Adrenal gland (tissue), 12 donors: ENCODE data around the gene SMTNL2. TPM values are rescaled to one million over a fixed set of nuclear protein-coding genes. Genes with fewer than 3 reads are reported as not detected.
"Not testable (repeated sequence)": the region's sequence is repeated elsewhere in the genome, so short reads cannot be mapped to it uniquely, and the experiment has no call there.

Experiments used
- DNase-seq, 7 donors: peaks; one replicate each; pipeline ENCODE4 v3.0.0-alpha.2; 2019 to 2020
- H3K27ac ChIP-seq, 5 donors: fragments of 200-600 bp; sonication (generic) in 4 of 5; 1 replicate in 3 of 5; 2 replicates in 2 of 5; pipeline versions ENCODE4 v1.5.1 to v1.8.0; 2016 to 2020; ENCODE audit warnings: mild to moderate bottlenecking in 1 of 5
- H3K27me3 ChIP-seq: fragments of 200-600 bp; 2 replicates; pipeline ENCODE4 v1.8.0; 2021
- H3K36me3 ChIP-seq, 2 donors: fragments of 200-600 bp; replicated peaks in 1 of 2; 1 replicate in 1 of 2; 2 replicates in 1 of 2; pipeline versions ENCODE4 v1.5.1 to v1.8.0; 2018 to 2022
- H3K4me1 ChIP-seq, 2 donors: fragments of 200-600 bp; replicated peaks in 1 of 2; 1 replicate in 1 of 2; 2 replicates in 1 of 2; pipeline versions ENCODE4 v1.5.1 to v1.8.0; 2018 to 2021
- H3K4me3 ChIP-seq, 4 donors: fragments of 200-600 bp; sonication (generic) in 3 of 4; one replicate each; pipeline ENCODE4 v1.5.1; 2016 to 2018
- H3K9me3 ChIP-seq, 3 donors: fragments of 200-600 bp; sonication (generic) in 1 of 3; replicated peaks in 1 of 3; 1 replicate in 2 of 3; 2 replicates in 1 of 3; pipeline versions ENCODE4 v1.5.1 to v1.8.0; 2016 to 2021
- POLR2A ChIP-seq, 2 donors: fragments of 450-650 bp; IDR thresholded peaks; one replicate each; pipeline ENCODE4 v1.6.1; 2017; ENCODE audit warnings: antibody characterized with exemption in 2 of 2, mild to moderate bottlenecking in 2 of 2, moderate library complexity in 1 of 2
- whole genome bisulfite sequencing, 4 donors: extraction: QIAGEN DNeasy Blood & Tissue Kit in 2 of 4; methylation state at CpG; one replicate each; pipeline versions ENCODE4 v1.1.5 to v1.1.7; 2013 to 2017; 5-methylcytosine and 5-hydroxymethylcytosine counted together
- intact Hi-C, 2 donors: fragments of 100-400 bp; cut with DNase I; formaldehyde crosslinking; loops; one replicate each; pipeline versions ENCODE4 v1.14.1 to v1.15.0; 2022 to 2023
- polyA plus RNA-seq, 3 donors: library from polyadenylated mRNA; stranded (reverse); fragments of 200-250 nt in 2 of 3; fragments of 350-450 nt in 1 of 3; fragmentation: Illumina TruSeq in 1 of 3; extraction: RNeasy Lipid Tissue Mini Kit (QIAGEN cat#74804) in 1 of 3; gene quantifications; one replicate each; pipeline ENCODE4 v1.2.3, GENCODE V29; 2013 to 2014
- total RNA-seq, 9 donors: library from RNA; depleted of rRNA in 4 of 9; stranded (reverse); fragments of >200 nt in 4 of 9; fragments of 120-200 nt in 1 of 9; fragmentation: NEBNext Ultra II Directional in 1 of 9; extraction: Animal tissue kit (Norgen Biotek cat#: 25700) in 1 of 9; gene quantifications; one replicate each; pipeline versions ENCODE4 v1.1.0 to v1.2.4, GENCODE V29; 2013 to 2023
- TF ChIP-seq, protein P1 (sequence below), 6 experiments: fragments of 450-650 bp in 4 of 6; fragments of 200-600 bp in 2 of 6; sonication (generic) in 1 of 6; IDR thresholded peaks; 1 replicate in 5 of 6; 2 replicates in 1 of 6; pipeline versions ENCODE4 v1.5.1 to v1.8.0; 2016 to 2021; ENCODE audit warnings: antibody characterized with exemption in 6 of 6, mild to moderate bottlenecking in 2 of 6, moderate library complexity in 1 of 6
- donor health status: healthy with polysubstance abuse.
- donor health status: Bipolar disorder and iron deficiency.
- donor health status: DM: yes; HTN: yes; CAD: no.
- donor health status: DM: no; HTN: no; CAD: no.
- donor health status: DM: no; HTN: no; CAD: no.
- donor health status: DM: yes; HTN: yes; CAD: no.

SMTNL2 gene
- total and polyA plus RNA-seq, 12 donors, result 0.11 to 0.94 (median 0.17) TPM; not detected in 5

DNA sequence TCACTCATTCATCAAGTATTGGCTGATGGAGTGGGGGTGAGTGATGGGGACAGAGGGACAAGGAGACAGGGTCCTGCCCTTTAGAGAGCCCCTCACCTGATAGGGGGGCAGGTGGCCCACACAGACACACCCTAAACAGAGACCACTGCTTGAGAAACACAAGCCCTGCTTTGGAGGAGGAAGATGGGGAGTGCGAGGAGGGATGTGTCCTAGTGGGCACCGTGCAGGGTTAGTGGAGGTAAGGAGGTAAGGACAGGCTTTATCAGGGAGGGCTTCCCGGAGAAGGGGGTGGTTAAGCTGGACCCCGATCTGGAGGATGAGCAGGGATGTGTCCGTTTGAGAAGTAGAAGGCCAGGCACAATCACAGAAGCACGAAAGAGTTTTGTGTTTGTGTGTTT is 8.2 kb upstream of the SMTNL2 start:
- H3K4me1 ChIP-seq, result no peaks in the 10 kb centered on the region
- DNase-seq, result no peak

DNA sequence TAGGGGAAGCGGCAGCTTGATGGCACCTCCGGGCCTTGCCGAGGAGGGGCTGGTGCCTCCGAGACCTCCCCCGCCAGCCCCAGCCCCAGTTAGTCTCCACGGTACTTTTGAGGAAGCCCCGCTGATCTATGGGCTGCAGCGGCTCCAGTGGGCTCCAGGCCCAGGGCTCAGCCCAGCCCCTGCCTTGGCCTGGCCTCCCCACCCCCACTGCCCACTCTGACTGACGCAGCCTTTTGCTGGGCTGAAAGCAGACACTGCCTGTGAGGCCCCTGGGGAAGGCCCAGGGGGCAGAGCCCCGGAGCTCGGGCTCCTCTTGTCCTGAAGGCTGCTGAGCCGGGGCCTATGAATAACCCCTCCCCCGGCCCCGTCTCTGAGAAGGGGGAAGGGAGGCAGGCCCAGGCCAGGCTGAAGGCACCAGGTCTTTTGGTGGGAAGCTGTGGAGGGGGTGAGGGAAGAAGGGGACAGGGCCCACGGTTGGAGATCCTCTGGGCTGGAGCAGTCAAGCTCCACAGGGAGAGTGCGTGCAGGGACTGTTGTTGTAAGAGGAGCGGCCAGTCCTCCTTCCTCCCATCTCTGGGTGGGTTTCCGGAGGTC is 7.5 kb upstream of the SMTNL2 start:
- Histone ChIP-seq H3K27ac (no peak overlapping the region), H3K9me3 (no peaks in the 10 kb centered on the region), H3K4me1 (no peaks in the 10 kb centered on the region), H3K27me3 (peaks cover 3% of the 10 kb centered on the region), H3K36me3 (no peaks in the 10 kb centered on the region), H3K4me3 (no peak overlapping the region)
- intact Hi-C loops, result no loop called here
- 74 to 79% (median 76%) methylated on average over 5 to 18 of the region's 18 CpGs for WGBS, 4 donors
- DNase-seq, result no peak
- TF ChIP-seq POLR2A (IDR thresholded peaks at IDR 0.05), result no peak
- TF ChIP-seq, protein P1, sequence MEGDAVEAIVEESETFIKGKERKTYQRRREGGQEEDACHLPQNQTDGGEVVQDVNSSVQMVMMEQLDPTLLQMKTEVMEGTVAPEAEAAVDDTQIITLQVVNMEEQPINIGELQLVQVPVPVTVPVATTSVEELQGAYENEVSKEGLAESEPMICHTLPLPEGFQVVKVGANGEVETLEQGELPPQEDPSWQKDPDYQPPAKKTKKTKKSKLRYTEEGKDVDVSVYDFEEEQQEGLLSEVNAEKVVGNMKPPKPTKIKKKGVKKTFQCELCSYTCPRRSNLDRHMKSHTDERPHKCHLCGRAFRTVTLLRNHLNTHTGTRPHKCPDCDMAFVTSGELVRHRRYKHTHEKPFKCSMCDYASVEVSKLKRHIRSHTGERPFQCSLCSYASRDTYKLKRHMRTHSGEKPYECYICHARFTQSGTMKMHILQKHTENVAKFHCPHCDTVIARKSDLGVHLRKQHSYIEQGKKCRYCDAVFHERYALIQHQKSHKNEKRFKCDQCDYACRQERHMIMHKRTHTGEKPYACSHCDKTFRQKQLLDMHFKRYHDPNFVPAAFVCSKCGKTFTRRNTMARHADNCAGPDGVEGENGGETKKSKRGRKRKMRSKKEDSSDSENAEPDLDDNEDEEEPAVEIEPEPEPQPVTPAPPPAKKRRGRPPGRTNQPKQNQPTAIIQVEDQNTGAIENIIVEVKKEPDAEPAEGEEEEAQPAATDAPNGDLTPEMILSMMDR (IDR thresholded peaks at IDR 0.05), result no peak

More for the DNA sequence above, 8.2 kb upstream of the SMTNL2 start:
- Histone ChIP-seq H3K4me3 (no peak overlapping the region), H3K9me3 (no peaks in the 10 kb centered on the region), H3K36me3 (no peaks in the 10 kb centered on the region), H3K27ac (no peak overlapping the region), H3K27me3 (no peaks in the 10 kb centered on the region)
- no peak for TF ChIP-seq POLR2A (IDR thresholded peaks at IDR 0.05)
- TF ChIP-seq, protein P1 (IDR thresholded peaks at IDR 0.05), result no peak
- 80 to 88% (median 84%) methylated on average over 6 of the region's 6 CpGs for WGBS, 4 donors
- intact Hi-C loops, result no loop called here

DNA sequence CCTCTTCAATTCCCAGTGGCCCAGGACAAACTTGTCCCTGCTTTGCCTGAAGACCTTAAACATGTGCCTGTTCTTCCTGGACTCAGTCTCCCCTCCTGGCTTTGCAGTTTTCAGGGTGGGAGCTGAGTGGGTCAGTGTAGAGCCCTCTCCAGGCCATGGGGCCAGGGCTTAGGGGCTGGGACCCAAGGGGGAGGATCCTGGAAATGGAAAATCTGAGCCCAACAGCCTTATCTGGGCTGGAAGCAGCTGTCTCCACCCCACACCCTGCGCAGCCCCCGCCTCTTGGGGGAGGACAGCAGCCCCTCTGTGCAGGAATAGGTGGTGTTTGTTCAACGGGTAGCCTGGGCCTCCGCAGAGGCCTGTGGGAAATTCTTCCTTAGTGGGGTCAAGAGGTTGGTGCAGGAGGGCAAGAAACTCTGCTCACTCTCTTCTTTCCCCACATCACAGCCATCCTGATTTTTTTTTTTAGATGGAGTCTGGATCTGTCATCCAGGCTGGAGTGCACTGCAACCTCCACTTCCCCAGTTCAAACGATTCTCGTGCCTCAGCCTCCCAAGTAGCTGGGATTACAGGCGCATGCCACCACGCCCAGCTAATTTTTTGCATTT is 6.8 kb upstream of the SMTNL2 start:
- WGBS, 4 donors, result 80 to 87% (median 85%) methylated on average over 8 of the region's 8 CpGs
- no peak overlapping the region for H3K27ac ChIP-seq
- no peaks in the 10 kb centered on the region for H3K4me1 ChIP-seq
- DNase-seq, result no peak
- TF ChIP-seq, protein P1 (IDR thresholded peaks at IDR 0.05), result no peak
- TF ChIP-seq POLR2A (IDR thresholded peaks at IDR 0.05), result no peak
- no peaks in the 10 kb centered on the region for H3K9me3 ChIP-seq
- no peaks in the 10 kb centered on the region for H3K36me3 ChIP-seq
- intact Hi-C loops, result no loop called here
- no peak overlapping the region for H3K4me3 ChIP-seq
- peaks cover 9% of the 10 kb centered on the region for H3K27me3 ChIP-seq

DNA sequence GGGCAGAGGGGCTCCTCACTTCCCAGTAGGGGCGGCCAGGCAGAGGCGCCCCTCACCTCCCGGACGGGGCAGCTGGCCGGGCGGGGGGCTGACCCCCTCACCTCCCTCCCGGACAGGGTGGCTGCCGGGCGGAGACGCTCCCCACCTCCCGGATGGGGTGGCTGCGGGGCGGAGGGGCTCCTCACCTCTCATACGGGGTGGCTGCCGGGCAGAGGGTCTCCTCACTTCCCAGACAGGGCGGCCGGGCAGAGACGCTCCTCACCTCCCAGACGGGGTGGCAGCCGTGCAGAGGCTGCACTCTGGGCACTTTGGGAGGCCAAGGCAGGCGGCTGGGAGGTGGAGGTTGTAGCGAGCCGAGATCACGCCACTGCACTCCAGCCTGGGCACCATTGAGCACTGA is 6.0 kb upstream of the SMTNL2 start:
- H3K9me3 ChIP-seq, H3K4me3 ChIP-seq, H3K27ac ChIP-seq, H3K4me1 ChIP-seq, H3K36me3 ChIP-seq, DNase-seq, intact Hi-C loops: not testable (repeated sequence)
- WGBS, 4 donors, result 93 to 100% (median 97%) methylated on average over 3 to 20 of the region's 24 CpGs
- peaks cover 16% of the 10 kb centered on the region for H3K27me3 ChIP-seq

DNA sequence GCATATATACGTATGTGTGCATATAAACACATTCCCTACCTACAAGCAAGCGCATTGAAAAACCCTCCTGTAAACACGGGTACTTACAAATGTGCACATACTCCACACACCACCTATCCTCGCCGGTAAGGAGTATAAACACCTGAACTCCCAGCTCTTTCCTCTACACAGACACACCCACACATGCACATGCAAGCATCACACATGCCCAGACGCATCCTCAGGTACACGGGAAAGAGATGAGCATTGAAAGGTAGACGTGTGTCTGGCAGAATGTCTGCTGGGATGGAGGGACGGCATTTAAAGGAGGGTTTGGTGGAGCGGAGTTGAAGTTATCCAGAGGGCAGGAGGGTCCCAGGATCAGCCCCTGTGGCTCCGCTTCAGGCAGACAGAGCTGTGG is 4.7 kb upstream of the SMTNL2 start:
- no peak for TF ChIP-seq POLR2A (IDR thresholded peaks at IDR 0.05)
- TF ChIP-seq, protein P1 (IDR thresholded peaks at IDR 0.05), result no peak
- 80 to 92% (median 85%) methylated on average over 11 of the region's 11 CpGs for WGBS, 4 donors
- intact Hi-C loops, result no loop called here
- Histone ChIP-seq H3K9me3 (no peaks in the 10 kb centered on the region), H3K27me3 (peaks cover 29% of the 10 kb centered on the region), H3K36me3 (no peaks in the 10 kb centered on the region), H3K4me3 (no peak overlapping the region), H3K27ac (no peak overlapping the region), H3K4me1 (peaks cover 6 to 9% of the 10 kb centered on the region in 2 donors)
- DNase-seq, result no peak
